H1 (cell line): ENCODE data around the gene VMP1. TPM values are rescaled to one million over a fixed set of nuclear protein-coding genes. Genes with fewer than 3 reads are reported as not detected.

Source experiments
- CTCF ChIA-PET: fragments of 300-600 bp; sonication (Branson Sonifier 250); formaldehyde crosslinking; loops from one replicate; lab custom pipeline; 2021; ENCODE audit not compliant: partially characterized antibody; lab: Charles Lee
- POLR2A ChIA-PET: fragments of 300-600 bp; sonication (Branson Sonifier 250); formaldehyde crosslinking; loops from one replicate; lab custom pipeline; 2021; ENCODE audit warnings: inconsistent platforms; ENCODE audit not compliant: partially characterized antibody; lab: Charles Lee
- DNase-seq, 2 experiments: peaks; one replicate each; pipeline versions ENCODE4 v3.0.0 to v3.0.0-alpha.2; 2010 to 2022; ENCODE audit warnings: low spot score in 2 of 2, low read depth in 1 of 2, mixed read lengths in 1 of 2
- FAIRE-seq: peaks from 2 replicates; lab custom pipeline; 2011; peaks lifted over from hg19 to GRCh38; lab: Jason Lieb, UNC
- H2AFZ ChIP-seq: 2 replicates; pipeline ENCODE4 v1.8.1; 2012; ENCODE audit warnings: low read length, inconsistent platforms
- H2AK5ac ChIP-seq: 2 replicates; pipeline ENCODE4 v1.6.1; 2013; ENCODE audit warnings: low read depth, low read length
- H2BK120ac ChIP-seq: replicated peaks from 2 replicates; pipeline ENCODE3; 2013; ENCODE audit warnings: low read depth, low read length, inconsistent platforms
- H2BK12ac ChIP-seq: 2 replicates; pipeline ENCODE4 v1.6.1; 2013; ENCODE audit warnings: low read depth, low read length
- H2BK15ac ChIP-seq: 2 replicates; pipeline ENCODE4 v1.6.1; 2013; ENCODE audit warnings: low read length
- H2BK20ac ChIP-seq: 2 replicates; pipeline ENCODE4 v1.6.1; 2013; ENCODE audit warnings: low read length
- H2BK5ac ChIP-seq: 2 replicates; pipeline ENCODE4 v1.6.1; 2013; ENCODE audit warnings: low read depth, low read length
- H3K14ac ChIP-seq: 2 replicates; pipeline ENCODE4 v1.6.1; 2013; ENCODE audit warnings: inconsistent platforms; ENCODE audit not compliant: insufficient read length
- H3K18ac ChIP-seq: 2 replicates; pipeline ENCODE4 v1.6.1; 2013; ENCODE audit warnings: low read length; ENCODE audit errors: extremely low read depth
- H3K23ac ChIP-seq: 2 replicates; pipeline ENCODE4 v1.6.1; 2013; ENCODE audit warnings: inconsistent platforms; ENCODE audit not compliant: insufficient read length
- H3K23me2 ChIP-seq: 2 replicates; pipeline ENCODE4 v1.6.1; 2013; ENCODE audit warnings: low read depth, low read length
- H3K27ac ChIP-seq: 2 replicates; pipeline ENCODE4 v1.6.1; 2011; ENCODE audit warnings: low read depth, low read length, inconsistent platforms
- H3K27me3 ChIP-seq, 4 experiments: replicated peaks in 1 of 4; 1 replicate in 1 of 4; 2 replicates in 3 of 4; pipeline versions ENCODE4 v1.6.1 to v1.8.1; 2011 to 2013; ENCODE audit warnings: low read length in 3 of 4, mild to moderate bottlenecking in 3 of 4, inconsistent platforms in 2 of 4, mixed read lengths in 2 of 4, moderate library complexity in 1 of 4; ENCODE audit not compliant: control insufficient read depth in 3 of 4, insufficient read depth in 3 of 4; ENCODE audit errors: extremely low read depth in 1 of 4
- H3K36me3 ChIP-seq, 4 experiments: 2 replicates each; pipeline versions ENCODE4 v1.6.1 to v1.8.1; 2011 to 2013; ENCODE audit warnings: mild to moderate bottlenecking in 4 of 4, low read length in 3 of 4, moderate library complexity in 2 of 4, control low read depth in 1 of 4, inconsistent platforms in 1 of 4; ENCODE audit not compliant: insufficient read depth in 4 of 4, control insufficient read depth in 2 of 4
- H3K4ac ChIP-seq: replicated peaks from 2 replicates; pipeline ENCODE3; 2013; ENCODE audit warnings: low read length, low read depth, mixed read lengths, inconsistent platforms; ENCODE audit not compliant: insufficient read length
- H3K4me1 ChIP-seq, 4 experiments: replicated peaks in 1 of 4; 1 replicate in 1 of 4; 2 replicates in 3 of 4; pipeline versions ENCODE4 v1.6.1 to v1.8.1; 2011 to 2013; ENCODE audit warnings: low read length in 3 of 4, inconsistent platforms in 2 of 4, mixed read lengths in 1 of 4; ENCODE audit not compliant: insufficient read depth in 4 of 4, control insufficient read depth in 3 of 4
- H3K4me2 ChIP-seq, 2 experiments: 2 replicates each; pipeline versions ENCODE4 v1.6.1 to v1.8.1; 2011 to 2013; ENCODE audit warnings: low read depth in 2 of 2, low read length in 2 of 2, control low read depth in 1 of 2, inconsistent platforms in 1 of 2, mild to moderate bottlenecking in 1 of 2; ENCODE audit not compliant: insufficient read depth in 1 of 2
- H3K4me3 ChIP-seq, 4 experiments: fragments of 200-600, 300-600 bp in 1 of 4; sonication (generic), shearing (Covaris generic), sonication (Bioruptor Twin) in 1 of 4; 2 replicates each; pipeline versions ENCODE4 v1.5.1 to v1.8.1; 2011 to 2016; ENCODE audit warnings: low read length in 4 of 4, low read depth in 3 of 4, control low read depth in 2 of 4, inconsistent platforms in 2 of 4, mild to moderate bottlenecking in 2 of 4, mixed read lengths in 1 of 4, moderate library complexity in 1 of 4; ENCODE audit not compliant: insufficient read depth in 2 of 4; ENCODE audit errors: extremely low read depth in 1 of 4
- H3K56ac ChIP-seq: replicated peaks from 2 replicates; pipeline ENCODE3; 2013; ENCODE audit warnings: low read depth, mild to moderate bottlenecking, mixed read lengths, low read length, inconsistent platforms; ENCODE audit not compliant: insufficient read length
- H3K79me1 ChIP-seq: 2 replicates; pipeline ENCODE4 v1.6.1; 2013; ENCODE audit warnings: low read depth, low read length, control low read depth
- H3K79me2 ChIP-seq, 2 experiments: 2 replicates each; pipeline versions ENCODE4 v1.6.1 to v1.8.1; 2012 to 2013; ENCODE audit warnings: low read length in 2 of 2, mild to moderate bottlenecking in 2 of 2, inconsistent platforms in 1 of 2; ENCODE audit not compliant: insufficient read depth in 2 of 2, control insufficient read depth in 1 of 2
- H3K9ac ChIP-seq, 4 experiments: replicated peaks in 1 of 4; 1 replicate in 1 of 4; 2 replicates in 3 of 4; pipeline versions ENCODE4 v1.6.1 to v1.8.1; 2011 to 2013; ENCODE audit warnings: low read depth in 3 of 4, low read length in 3 of 4, control low read depth in 2 of 4, mild to moderate bottlenecking in 2 of 4, moderate library complexity in 2 of 4, inconsistent platforms in 1 of 4; ENCODE audit errors: extremely low read depth in 1 of 4
- H3K9me3 ChIP-seq, 2 experiments: 2 replicates each; pipeline versions ENCODE4 v1.6.1 to v1.8.1; 2012 to 2013; ENCODE audit warnings: mild to moderate bottlenecking in 2 of 2, moderate library complexity in 2 of 2, control low read depth in 1 of 2, inconsistent platforms in 1 of 2, low read depth in 1 of 2, low read length in 1 of 2, mixed read lengths in 1 of 2; ENCODE audit not compliant: insufficient read depth in 2 of 2
- H4K20me1 ChIP-seq, 2 experiments: replicated peaks in 1 of 2; 2 replicates each; pipeline versions ENCODE3 to v1.8.1; 2011 to 2013; ENCODE audit warnings: inconsistent platforms in 2 of 2, low read length in 2 of 2, mild to moderate bottlenecking in 1 of 2; ENCODE audit not compliant: insufficient read depth in 2 of 2, control insufficient read depth in 1 of 2
- H4K5ac ChIP-seq: 2 replicates; pipeline ENCODE4 v1.6.1; 2013; ENCODE audit warnings: low read length, low read depth, mixed read lengths, inconsistent platforms; ENCODE audit not compliant: insufficient read length
- H4K8ac ChIP-seq: 2 replicates; pipeline ENCODE4 v1.8.0; 2013; ENCODE audit warnings: mild to moderate bottlenecking, moderate library complexity, low read length, inconsistent platforms; ENCODE audit not compliant: insufficient read depth; ENCODE audit errors: extremely low read depth
- H4K91ac ChIP-seq: replicated peaks from 2 replicates; pipeline ENCODE3; 2013; ENCODE audit warnings: low read length, mixed read lengths, inconsistent platforms; ENCODE audit not compliant: insufficient read length
- ASH2L ChIP-seq: fragments of 200-600, 300-600 bp; sonication (generic); IDR thresholded peaks from one replicate; pipeline ENCODE4 v1.7.1; 2017; ENCODE audit warnings: low read length
- BRCA1 ChIP-seq: IDR thresholded peaks from 2 replicates; pipeline ENCODE4 v1.6.1; 2012; ENCODE audit warnings: low read depth, low read length, improper control_type of control experiment
- GABPA ChIP-seq: IDR thresholded peaks from 2 replicates; pipeline ENCODE4 v1.6.1; 2011; ENCODE audit warnings: mild to moderate bottlenecking, low read length, moderate library complexity, borderline replicate concordance; ENCODE audit not compliant: insufficient read depth
- KDM4A ChIP-seq: IDR thresholded peaks from one replicate; pipeline ENCODE4 v1.7.1; 2012; ENCODE audit warnings: low read depth, mild to moderate bottlenecking, moderate library complexity, low read length, inconsistent platforms; ENCODE audit not compliant: severe bottlenecking
- POLR2A ChIP-seq, 2 experiments: IDR thresholded peaks; 1 replicate in 1 of 2; 2 replicates in 1 of 2; pipeline ENCODE4 v1.6.1; 2011; ENCODE audit warnings: low read depth in 2 of 2, low read length in 2 of 2, mild to moderate bottlenecking in 2 of 2; ENCODE audit errors: control extremely low read depth in 1 of 2
- SP1 ChIP-seq: IDR thresholded peaks from 2 replicates; pipeline ENCODE4 v1.6.1; 2011; ENCODE audit warnings: low read depth, low read length
- SP4 ChIP-seq: IDR thresholded peaks from 2 replicates; pipeline ENCODE4 v1.6.1; 2012; ENCODE audit warnings: low read length, inconsistent platforms
- WGBS, 2 experiments: shearing (Covaris generic) in 1 of 2; methylation state at CpG; one replicate each; pipeline versions ENCODE4 v1.1.6 to v1.1.7; 2013 to 2015; ENCODE audit warnings: low lambda C conversion rate in 2 of 2, mixed read lengths in 2 of 2, inconsistent platforms in 1 of 2, low coverage in 1 of 2, missing lambda C conversion rate in 1 of 2; ENCODE audit not compliant: insufficient replicate concordance in 2 of 2, insufficient coverage in 1 of 2, insufficient read length in 1 of 2; ENCODE audit errors: extremely low coverage in 1 of 2, missing lambda C conversion rate in 1 of 2; 5-methylcytosine and 5-hydroxymethylcytosine counted together
- polyA plus RNA-seq, 7 experiments: library from polyadenylated mRNA; depleted of rRNA in 3 of 7; stranded (reverse) in 5 of 7; unstranded in 2 of 7; fragments of >200 nt in 5 of 7; fragments of 200-250 nt in 2 of 7; gene quantifications; 1 replicate in 5 of 7; 2 replicates in 1 of 7; 4 replicates in 1 of 7; pipeline versions ENCODE4 v1.2.1 to v1.2.3, GENCODE V29; 2011 to 2013; ENCODE audit warnings: missing spikeins in 2 of 7, mixed read lengths in 2 of 7
- total RNA-seq: library from RNA; stranded (reverse); fragmentation: NEBNext Ultra II Directional; extraction: Animal tissue kit (Norgen Biotek cat#: 25700); gene quantifications from 2 replicates; pipeline ENCODE4 v1.2.1, GENCODE V29; 2021
- TF ChIP-seq, protein P1 (sequence below): IDR thresholded peaks from 2 replicates; pipeline ENCODE4 v1.6.1; 2012; ENCODE audit warnings: low read length, inconsistent platforms
- TF ChIP-seq, protein P2 (sequence below): IDR thresholded peaks from 2 replicates; pipeline ENCODE4 v1.6.1; 2011; ENCODE audit warnings: low read length, improper control_type of control experiment
- TF ChIP-seq, protein P3 (sequence below): IDR thresholded peaks from 2 replicates; pipeline ENCODE4 v1.6.1; 2012; ENCODE audit warnings: inconsistent platforms

VMP1 gene
- total and polyA plus RNA-seq, 2 of the 8 experiments (the other 6 are each of a cell fraction or from before 2014, with no cell fraction given) = 45.0 to 92.7 TPM

DNA sequence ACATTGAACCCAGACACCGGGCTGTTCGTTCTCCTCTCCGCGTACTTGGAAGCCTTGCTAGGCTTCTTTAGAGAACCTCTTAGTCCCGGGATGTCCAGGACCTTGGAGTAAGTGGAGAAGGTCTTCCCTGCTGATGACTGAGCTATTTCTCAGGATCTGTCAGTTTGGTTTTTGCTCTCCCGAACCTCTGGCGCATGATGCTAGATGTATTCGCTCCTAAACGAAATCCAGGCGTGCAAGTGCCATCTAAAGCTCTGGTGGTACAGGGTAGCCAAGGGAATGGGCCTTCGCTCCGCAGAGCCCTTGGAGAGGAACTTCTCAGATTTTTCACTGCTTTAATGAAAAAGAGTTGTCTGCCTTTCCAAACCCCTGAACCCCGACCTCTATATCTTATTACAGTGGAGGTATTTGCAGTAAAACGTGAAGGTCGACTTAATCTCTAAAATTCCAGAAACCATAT, 547 bp downstream of the VMP1 start:
- H4K8ac ChIP-seq = peak overlapping the region; percentile 83; the same call in 1 of the 2 replicates
- peak overlapping the region; percentile 94 to 99 (median 98) for H3K4me3 ChIP-seq
- CTCF ChIA-PET = interaction anchor here (1.0 to 1.1 kb wide), 3 partner anchors 25 to 152 kb away, joined by 3 to 4 read pairs (median 3); no protein-coding TSS in a partner anchor
- H3K9ac ChIP-seq = peak overlapping the region; percentile 82 to 96 (median 90)
- no peak overlapping the region for H2BK120ac ChIP-seq
- FAIRE-seq = no peak
- no peak overlapping the region for H3K18ac ChIP-seq
- no peaks in the 10 kb centered on the region for H3K27me3 ChIP-seq
- POLR2A ChIA-PET = interaction anchor here (0.7 to 2.8 kb wide), 9 partner anchors 8 to 257 kb away, joined by 3 to 20 read pairs (median 4); partner anchors contain the start of genes CLTC and RNFT1
- H3K9me3 ChIP-seq = no peaks in the 10 kb centered on the region
- H3K4me1 ChIP-seq = no peaks in the 10 kb centered on the region; a peak in 1 of 7 replicates
- peak overlapping the region; percentile 95; the same call in 1 of the 2 replicates for H2AFZ ChIP-seq
- WGBS, 2 experiments = 1% methylated on average over 15 of the region's 15 CpGs; no CpG with 5 or more reads in 1 of the 2 experiments
- H3K23me2 ChIP-seq = peaks cover 7% of the 10 kb centered on the region; the same call in 1 of the 2 replicates
- H3K79me2 ChIP-seq = peaks cover 34 to 89% of the 10 kb centered on the region in 2 experiments
- no peak for DNase-seq
- H3K56ac ChIP-seq = peak overlapping the region; percentile 62
- peak overlapping the region; percentile 84 to 86 for H3K4me2 ChIP-seq
- no peak overlapping the region for H3K23ac ChIP-seq
- H4K20me1 ChIP-seq = peaks cover 9 to 11% of the 10 kb centered on the region in 2 experiments
- H4K91ac ChIP-seq = no peak overlapping the region
- H2AK5ac ChIP-seq = no peak overlapping the region
- peaks cover 2% of the 10 kb centered on the region; the same call in 1 of the 2 replicates for H3K79me1 ChIP-seq
- H3K27ac ChIP-seq = peak overlapping the region; percentile 66
- H2BK15ac ChIP-seq = 0 out of 2 replicates have a peak overlapping the region, but pooled peaks have one; percentile 38
- H2BK20ac ChIP-seq = no peak overlapping the region
- H3K4ac ChIP-seq = no peak overlapping the region
- no peaks in the 10 kb centered on the region; a peak in 1 of 8 replicates for H3K36me3 ChIP-seq
- H2BK5ac ChIP-seq = peak overlapping the region; percentile 82
- H3K14ac ChIP-seq = no peak overlapping the region
- no peak overlapping the region for H4K5ac ChIP-seq
- no peak overlapping the region for H2BK12ac ChIP-seq
- TF ChIP-seq POLR2A (IDR thresholded peaks at IDR 0.05; ENCODE audit: control extremely low read depth in 1 of 2, low read depth in 2 of 2, low read length in 2 of 2) (no peak), GABPA (no peak), ASH2L (no peak), SP4 (no peak), BRCA1 (no peak), SP1 (no peak), KDM4A (peak; percentile 35)
- TF ChIP-seq, protein P1, sequence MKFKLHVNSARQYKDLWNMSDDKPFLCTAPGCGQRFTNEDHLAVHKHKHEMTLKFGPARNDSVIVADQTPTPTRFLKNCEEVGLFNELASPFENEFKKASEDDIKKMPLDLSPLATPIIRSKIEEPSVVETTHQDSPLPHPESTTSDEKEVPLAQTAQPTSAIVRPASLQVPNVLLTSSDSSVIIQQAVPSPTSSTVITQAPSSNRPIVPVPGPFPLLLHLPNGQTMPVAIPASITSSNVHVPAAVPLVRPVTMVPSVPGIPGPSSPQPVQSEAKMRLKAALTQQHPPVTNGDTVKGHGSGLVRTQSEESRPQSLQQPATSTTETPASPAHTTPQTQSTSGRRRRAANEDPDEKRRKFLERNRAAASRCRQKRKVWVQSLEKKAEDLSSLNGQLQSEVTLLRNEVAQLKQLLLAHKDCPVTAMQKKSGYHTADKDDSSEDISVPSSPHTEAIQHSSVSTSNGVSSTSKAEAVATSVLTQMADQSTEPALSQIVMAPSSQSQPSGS = no peak
- TF ChIP-seq, protein P2, sequence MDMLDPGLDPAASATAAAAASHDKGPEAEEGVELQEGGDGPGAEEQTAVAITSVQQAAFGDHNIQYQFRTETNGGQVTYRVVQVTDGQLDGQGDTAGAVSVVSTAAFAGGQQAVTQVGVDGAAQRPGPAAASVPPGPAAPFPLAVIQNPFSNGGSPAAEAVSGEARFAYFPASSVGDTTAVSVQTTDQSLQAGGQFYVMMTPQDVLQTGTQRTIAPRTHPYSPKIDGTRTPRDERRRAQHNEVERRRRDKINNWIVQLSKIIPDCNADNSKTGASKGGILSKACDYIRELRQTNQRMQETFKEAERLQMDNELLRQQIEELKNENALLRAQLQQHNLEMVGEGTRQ = no peak
- TF ChIP-seq, protein P3, sequence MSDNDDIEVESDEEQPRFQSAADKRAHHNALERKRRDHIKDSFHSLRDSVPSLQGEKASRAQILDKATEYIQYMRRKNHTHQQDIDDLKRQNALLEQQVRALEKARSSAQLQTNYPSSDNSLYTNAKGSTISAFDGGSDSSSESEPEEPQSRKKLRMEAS = no peak
